Gastroesophageal sphincter (tissue), 4 donors: ENCODE data around the gene RRBP1. TPM values are rescaled to one million over a fixed set of nuclear protein-coding genes. Genes with fewer than 3 reads are reported as not detected.
"Not testable (repeated sequence)": the region's sequence is repeated elsewhere in the genome, so short reads cannot be mapped to it uniquely, and the experiment has no call there.

Experiments
- ATAC-seq: fragments of 150-250 bp; one replicate; pipeline ENCODE4 v1.9.1; 2016; ENCODE audit warnings: mild to moderate bottlenecking, moderate library complexity
- H3K27ac ChIP-seq, 4 donors: fragments of 200-600 bp; sonication (generic) in 3 of 4; 1 replicate in 3 of 4; 2 replicates in 1 of 4; pipeline ENCODE4 v1.5.1; 2016 to 2019
- H3K27me3 ChIP-seq: fragments of 200-600 bp; sonication (generic); one replicate; pipeline ENCODE4 v1.5.1; 2019
- H3K36me3 ChIP-seq, 2 donors: fragments of 200-600 bp; sonication (generic); one replicate each; pipeline ENCODE4 v1.5.1; 2019; ENCODE audit warnings: control low read depth in 1 of 2
- H3K4me1 ChIP-seq, 3 donors: fragments of 200-600 bp; sonication (generic); 1 replicate in 2 of 3; 2 replicates in 1 of 3; pipeline ENCODE4 v1.5.1; 2016 to 2019; ENCODE audit warnings: control low read depth in 2 of 3
- H3K4me3 ChIP-seq, 2 donors: fragments of 200-600 bp; sonication (generic); one replicate each; pipeline ENCODE4 v1.5.1; 2019; ENCODE audit warnings: mild to moderate bottlenecking in 1 of 2, moderate library complexity in 1 of 2
- H3K9me3 ChIP-seq, 3 donors: fragments of 200-600 bp; sonication (generic); one replicate each; pipeline ENCODE4 v1.5.1; 2017 to 2019; ENCODE audit warnings: control low read depth in 2 of 3
- CTCF ChIP-seq, 4 experiments: fragments of 200-600 bp in 2 of 4; fragments of 450-650 bp in 2 of 4; sonication (generic) in 1 of 4; IDR thresholded peaks; one replicate each; pipeline ENCODE4 v1.5.1; 2017 to 2019; ENCODE audit warnings: antibody characterized with exemption in 4 of 4, mild to moderate bottlenecking in 2 of 4, moderate library complexity in 2 of 4
- EP300 ChIP-seq: sonication (generic); formaldehyde crosslinking; IDR thresholded peaks from one replicate; pipeline ENCODE4 v1.6.1; 2017; ENCODE audit warnings: antibody characterized with exemption, mild to moderate bottlenecking
- POLR2A ChIP-seq, 2 donors: fragments of 450-650 bp; IDR thresholded peaks; one replicate each; pipeline ENCODE4 v1.6.1; 2017; ENCODE audit warnings: antibody characterized with exemption in 2 of 2, mild to moderate bottlenecking in 2 of 2, moderate library complexity in 1 of 2
- POLR2AphosphoS5 ChIP-seq: sonication (generic); formaldehyde crosslinking; IDR thresholded peaks from one replicate; pipeline ENCODE4 v1.6.1; 2017; ENCODE audit warnings: antibody characterized with exemption
- WGBS, 2 donors: methylation state at CpG; one replicate each; pipeline ENCODE4 v1.1.5; 2018; ENCODE audit warnings: low coverage in 1 of 2; 5-methylcytosine and 5-hydroxymethylcytosine counted together
- total RNA-seq, 4 donors: library from RNA; depleted of rRNA; stranded (reverse); fragments of >200 nt; gene quantifications; one replicate each; pipeline ENCODE4 v1.1.0, GENCODE V29; 2016

Gene RRBP1
- total RNA-seq, 4 donors from 2014 or later = 61.2 to 89.8 (median 64.7) TPM

- Histone ChIP-seq H3K27me3 (no peaks in the 10 kb centered on the region), H3K36me3 (peaks cover 0 to 19% of the 10 kb centered on the region in 2 donors), H3K9me3 (peaks cover 0 to 6% (median 0%) of the 10 kb centered on the region in 3 donors), H3K4me1 (peaks cover 0 to 79% (median 23%) of the 10 kb centered on the region in 3 donors), H3K4me3 (no peak overlapping the region), H3K27ac (peak overlapping the region in 3 of 4 donors; percentile 36 to 65 (median 61))
- WGBS, 2 donors = 71 to 76% methylated on average over 5 to 6 of the region's 10 CpGs
- peak; percentile 78 for ATAC-seq
- no peak for TF ChIP-seq EP300
- peak; percentile 73 for TF ChIP-seq POLR2AphosphoS5
Measured at GRCh38 chr20:17662333-17663039, 19.6 kb downstream of the RRBP1 start.

GRCh38 chr20:17661121-17661744, 20.8 kb downstream of the RRBP1 start:
- H3K36me3 ChIP-seq = peaks cover 0 to 19% of the 10 kb centered on the region in 2 donors
- peak overlapping the region in 3 of 4 donors; percentile 13 to 65 (median 64) for H3K27ac ChIP-seq
- ATAC-seq = peak; percentile 60
- peaks cover 0 to 6% (median 0%) of the 10 kb centered on the region in 3 donors for H3K9me3 ChIP-seq
- no peaks in the 10 kb centered on the region for H3K27me3 ChIP-seq
- WGBS, 2 donors = 55% methylated on average over 4 to 5 of the region's 5 CpGs
- TF ChIP-seq POLR2A (IDR thresholded peaks at IDR 0.05) = no peak
- TF ChIP-seq EP300 = no peak
- no peak for TF ChIP-seq POLR2AphosphoS5
- TF ChIP-seq CTCF (IDR thresholded peaks at IDR 0.05) = no peak
- no peak overlapping the region for H3K4me3 ChIP-seq
- H3K4me1 ChIP-seq = peaks cover 0 to 73% (median 17%) of the 10 kb centered on the region in 3 donors

- no peak for TF ChIP-seq CTCF (IDR thresholded peaks at IDR 0.05)
- no peak for TF ChIP-seq POLR2A (IDR thresholded peaks at IDR 0.05)
- no peak for TF ChIP-seq EP300
- TF ChIP-seq POLR2AphosphoS5 = no peak
- peaks cover 0 to 73% (median 17%) of the 10 kb centered on the region in 3 donors for H3K4me1 ChIP-seq
- peaks cover 0 to 6% (median 0%) of the 10 kb centered on the region in 3 donors for H3K9me3 ChIP-seq
- peaks cover 0 to 25% of the 10 kb centered on the region in 2 donors for H3K36me3 ChIP-seq
- WGBS, 2 donors = 30 to 35% methylated on average over 2 to 4 of the region's 6 CpGs
- H3K27ac ChIP-seq = peak overlapping the region in 3 of 4 donors; percentile 13 to 65 (median 64)
- no peak for ATAC-seq
- H3K27me3 ChIP-seq = no peaks in the 10 kb centered on the region
- no peak overlapping the region for H3K4me3 ChIP-seq
Measured at GRCh38 chr20:17660667-17661066, 21.4 kb downstream of the RRBP1 start.

- Histone ChIP-seq H3K4me1 (peaks cover 0 to 73% (median 24%) of the 10 kb centered on the region in 3 donors), H3K27ac (peak overlapping the region in 1 of 4 donors; percentile 65)
- TF ChIP-seq POLR2A (IDR thresholded peaks at IDR 0.05) = no peak
- TF ChIP-seq EP300 = no peak
- no peak for TF ChIP-seq POLR2AphosphoS5
- TF ChIP-seq CTCF (IDR thresholded peaks at IDR 0.05) = no peak
Measured at GRCh38 chr20:17659801-17660200, 22.2 kb downstream of the RRBP1 start.

GRCh38 chr20:17659344-17659743, 22.7 kb downstream of the RRBP1 start:
- H3K4me3 ChIP-seq, ATAC-seq, H3K27me3 ChIP-seq, H3K9me3 ChIP-seq: not testable (repeated sequence)
- Histone ChIP-seq H3K27ac (peak overlapping the region in 1 of 4 donors; percentile 65), H3K4me1 (peaks cover 0 to 74% (median 24%) of the 10 kb centered on the region in 3 donors), H3K36me3 (peaks cover 0 to 25% of the 10 kb centered on the region in 2 donors)
- WGBS, 2 donors = 97 to 100% methylated on average over 1 to 6 of the region's 7 CpGs

More at GRCh38 chr20:17659801-17660200, 22.2 kb downstream of the RRBP1 start:
- ATAC-seq = no peak
- Histone ChIP-seq H3K4me3 (no peak overlapping the region), H3K9me3 (peaks cover 0 to 6% (median 0%) of the 10 kb centered on the region in 3 donors), H3K27me3 (no peaks in the 10 kb centered on the region), H3K36me3 (peaks cover 0 to 25% of the 10 kb centered on the region in 2 donors)
- 100% methylated on average over 1 to 3 of the region's 5 CpGs for WGBS, 2 donors
